Spinal cord (tissue), 10 donors: ENCODE results near the gene COBL. TPM values are rescaled to one million over a fixed set of nuclear protein-coding genes. Genes with fewer than 3 reads are reported as not detected.

Source experiments
- DNase-seq, 6 donors: peaks; one replicate each; pipeline versions ENCODE4 v3.0.0 to v3.0.0-alpha.2; 2013 to 2015; ENCODE audit warnings: low spot score in 6 of 6, low read depth in 4 of 6
- H3K27ac ChIP-seq: one replicate; pipeline ENCODE4 v1.5.1; 2013; ENCODE audit warnings: low read depth, low read length, control low read depth
- H3K27me3 ChIP-seq: one replicate; pipeline ENCODE4 v1.6.1; 2013; ENCODE audit warnings: low read length; ENCODE audit not compliant: control insufficient read depth, insufficient read depth
- H3K36me3 ChIP-seq: one replicate; pipeline ENCODE4 v1.6.1; 2013; ENCODE audit warnings: low read length; ENCODE audit not compliant: control insufficient read depth, insufficient read depth
- H3K4me1 ChIP-seq: one replicate; pipeline ENCODE4 v1.6.1; 2013; ENCODE audit warnings: low read length; ENCODE audit not compliant: control insufficient read depth, insufficient read depth
- H3K4me3 ChIP-seq: one replicate; pipeline ENCODE4 v1.5.1; 2013; ENCODE audit warnings: low read depth, low read length, control low read depth
- H3K9me3 ChIP-seq: one replicate; pipeline ENCODE4 v1.6.1; 2013; ENCODE audit warnings: low read length; ENCODE audit not compliant: control insufficient read depth, insufficient read depth
- WGBS: methylation state at CpG from one replicate; pipeline ENCODE4 v1.1.5; 2013; ENCODE audit warnings: missing lambda C conversion rate; ENCODE audit not compliant: insufficient coverage; 5-methylcytosine and 5-hydroxymethylcytosine counted together
- polyA plus RNA-seq, 2 donors: library from polyadenylated mRNA; unstranded; fragments of 120-200 nt; gene quantifications; one replicate each; pipeline ENCODE4 v1.2.1, GENCODE V29; 2013; ENCODE audit not compliant: insufficient read length in 2 of 2
- total RNA-seq, 2 donors: library from RNA; depleted of rRNA in 1 of 2; stranded (reverse); fragments of 120-200 nt in 1 of 2; fragments of >200 nt in 1 of 2; gene quantifications; one replicate each; pipeline versions ENCODE4 v1.2.3 to v1.2.4, GENCODE V29; 2013 to 2014
- donor health status: healthy.

The COBL gene
- total and polyA plus RNA-seq, 4 donors: 3.8 to 7.8 (median 5.1) TPM

GRCh38 chr7:51295440-51296245, 21.0 kb downstream of the COBL start:
- DNase-seq: no peak
- no peak overlapping the region for H3K4me3 ChIP-seq

GRCh38 chr7:51292596-51292995, 24.0 kb downstream of the COBL start:
- Histone ChIP-seq H3K9me3 (no peaks in the 10 kb centered on the region), H3K4me3 (no peak overlapping the region), H3K36me3 (no peaks in the 10 kb centered on the region), H3K27ac (no peak overlapping the region), H3K27me3 (no peaks in the 10 kb centered on the region), H3K4me1 (peaks cover 17% of the 10 kb centered on the region)
- DNase-seq: no peak
- 45% methylated on average over 3 of the region's 4 CpGs for WGBS

More at GRCh38 chr7:51295440-51296245, 21.0 kb downstream of the COBL start:
- H3K27me3 ChIP-seq: no peaks in the 10 kb centered on the region
- WGBS: 84% methylated on average over 2 of the region's 3 CpGs
- H3K27ac ChIP-seq: no peak overlapping the region
- no peaks in the 10 kb centered on the region for H3K36me3 ChIP-seq
- H3K4me1 ChIP-seq: peaks cover 7% of the 10 kb centered on the region
- H3K9me3 ChIP-seq: no peaks in the 10 kb centered on the region

- no peaks in the 10 kb centered on the region for H3K27me3 ChIP-seq
- H3K4me3 ChIP-seq: no peak overlapping the region
- WGBS: 84% methylated on average over 9 of the region's 10 CpGs
- no peaks in the 10 kb centered on the region for H3K9me3 ChIP-seq
- DNase-seq: no peak
- no peaks in the 10 kb centered on the region for H3K36me3 ChIP-seq
- no peak overlapping the region for H3K27ac ChIP-seq
- peaks cover 17% of the 10 kb centered on the region for H3K4me1 ChIP-seq
These were observed 25.7 kb downstream of the COBL start for GRCh38 chr7:51290702-51291540.

GRCh38 chr7:51290304-51290637, 26.3 kb downstream of the COBL start:
- Histone ChIP-seq H3K4me3 (no peak overlapping the region), H3K27me3 (no peaks in the 10 kb centered on the region), H3K36me3 (no peaks in the 10 kb centered on the region), H3K27ac (no peak overlapping the region), H3K9me3 (no peaks in the 10 kb centered on the region), H3K4me1 (peaks cover 17% of the 10 kb centered on the region)
- no peak for DNase-seq
- 92% methylated on average over 2 of the region's 3 CpGs for WGBS

- Histone ChIP-seq H3K4me1 (peaks cover 17% of the 10 kb centered on the region), H3K27me3 (no peaks in the 10 kb centered on the region), H3K27ac (no peak overlapping the region), H3K4me3 (no peak overlapping the region), H3K9me3 (no peaks in the 10 kb centered on the region), H3K36me3 (no peaks in the 10 kb centered on the region)
- 45% methylated on average over 1 of the region's 4 CpGs for WGBS
- peak in 3 of 6 donors; percentile 25 to 75 (median 71) for DNase-seq
These were observed 26.8 kb downstream of the COBL start for GRCh38 chr7:51289623-51290303.

GRCh38 chr7:51288896-51289622, 27.6 kb downstream of the COBL start:
- WGBS: 44% methylated on average over 6 of the region's 7 CpGs
- Histone ChIP-seq H3K36me3 (no peaks in the 10 kb centered on the region), H3K4me3 (no peak overlapping the region), H3K27me3 (no peaks in the 10 kb centered on the region), H3K27ac (no peak overlapping the region), H3K9me3 (peaks cover 2% of the 10 kb centered on the region), H3K4me1 (peaks cover 17% of the 10 kb centered on the region)
- no peak for DNase-seq

- H3K4me1 ChIP-seq: peaks cover 13% of the 10 kb centered on the region
- peaks cover 2% of the 10 kb centered on the region for H3K9me3 ChIP-seq
- no peaks in the 10 kb centered on the region for H3K36me3 ChIP-seq
- no peaks in the 10 kb centered on the region for H3K27me3 ChIP-seq
- WGBS: no CpG with 5 or more reads among the region's 1 CpG
- no peak overlapping the region for H3K27ac ChIP-seq
- no peak overlapping the region for H3K4me3 ChIP-seq
- DNase-seq: no peak
These were observed 30.2 kb downstream of the COBL start for GRCh38 chr7:51286401-51286800.

GRCh38 chr7:51280156-51280555, 36.5 kb downstream of the COBL start:
- Histone ChIP-seq H3K9me3 (peaks cover 2% of the 10 kb centered on the region), H3K36me3 (no peaks in the 10 kb centered on the region), H3K4me3 (no peak overlapping the region), H3K27ac (no peak overlapping the region), H3K4me1 (peaks cover 17% of the 10 kb centered on the region), H3K27me3 (peaks cover 2% of the 10 kb centered on the region)
- DNase-seq: no peak
- WGBS: 88% methylated on average over 1 of the region's 3 CpGs

- no peak for DNase-seq
- WGBS: 90% methylated on average over 5 of the region's 6 CpGs
These were observed 37.1 kb downstream of the COBL start for GRCh38 chr7:51279391-51280023.

More at GRCh38 chr7:51279391-51280023, 37.1 kb downstream of the COBL start:
- H3K27ac ChIP-seq: no peak overlapping the region
- peaks cover 2% of the 10 kb centered on the region for H3K27me3 ChIP-seq
- H3K9me3 ChIP-seq: peaks cover 2% of the 10 kb centered on the region
- H3K4me3 ChIP-seq: no peak overlapping the region
- no peaks in the 10 kb centered on the region for H3K36me3 ChIP-seq
- H3K4me1 ChIP-seq: peaks cover 20% of the 10 kb centered on the region
